Ectodermal cell (in vitro differentiated cells): ENCODE measurements around the gene ELOVL1. TPM values are rescaled to one million over a fixed set of nuclear protein-coding genes. Genes with fewer than 3 reads are reported as not detected.
"Not testable (repeated sequence)": the region's sequence is repeated elsewhere in the genome, so short reads cannot be mapped to it uniquely, and the experiment has no call there.

ENCODE experiments used
- H3K27ac ChIP-seq: 2 replicates; pipeline ENCODE4 v1.7.0; 2013; ENCODE audit warnings: mild to moderate bottlenecking, low read depth, low read length; ENCODE audit not compliant: insufficient read depth, poor library complexity, severe bottlenecking
- H3K27me3 ChIP-seq: 2 replicates; pipeline ENCODE4 v1.7.0; 2013; ENCODE audit warnings: mild to moderate bottlenecking, low read length; ENCODE audit not compliant: insufficient read depth, control insufficient read depth, poor library complexity, severe bottlenecking
- H3K36me3 ChIP-seq: one replicate; pipeline ENCODE4 v1.7.0; 2013; ENCODE audit warnings: low read length; ENCODE audit not compliant: control insufficient read depth, insufficient read depth
- H3K4me1 ChIP-seq: one replicate; pipeline ENCODE4 v1.7.0; 2013; ENCODE audit warnings: low read length; ENCODE audit not compliant: control insufficient read depth, insufficient read depth
- H3K4me3 ChIP-seq: 2 replicates; pipeline ENCODE4 v1.7.0; 2013; ENCODE audit warnings: low read depth, low read length, control low read depth; ENCODE audit not compliant: insufficient read depth
- H3K9me3 ChIP-seq: 2 replicates; pipeline ENCODE4 v1.7.0; 2013; ENCODE audit warnings: mild to moderate bottlenecking, low read length, moderate library complexity; ENCODE audit not compliant: control insufficient read depth
- WGBS, 2 experiments: methylation state at CpG; one replicate each; pipeline ENCODE4 v1.1.7; 2013; ENCODE audit warnings: missing lambda C conversion rate in 2 of 2; 5-methylcytosine and 5-hydroxymethylcytosine counted together
- polyA plus RNA-seq, 4 experiments: library from polyadenylated mRNA; stranded (reverse); fragments of 50-300 nt; gene quantifications; one replicate each; pipeline ENCODE4 v1.2.3, GENCODE V29; 2013

The ELOVL1 gene
- 25.2 TPM for polyA plus RNA-seq (2013, experiment 1 of 4)
- 23.1 TPM for polyA plus RNA-seq (2013, experiment 2 of 4)
- polyA plus RNA-seq (2013, experiment 3 of 4): 19.4 TPM
- polyA plus RNA-seq (2013, experiment 4 of 4): 22.8 TPM

GRCh38 chr1:43367904-43368645 is at the start of gene ELOVL1:
ELOVL1 (minus strand) TSS chr1:43368011; CDS start chr1:43365609, 2,402 bp downstream.
- Histone ChIP-seq H3K4me3 (peak within 1 kb of the TSS; percentile 68), H3K9me3 (no peaks in the 10 kb centered on the region), H3K27ac (peak within 1 kb of the TSS; percentile 91), H3K4me1 (peaks cover 19% of the 10 kb centered on the region), H3K36me3 (no peaks in the 10 kb centered on the region), H3K27me3 (no peaks in the 10 kb centered on the region)
- 1% methylated on average over 58 of the region's 58 CpGs for WGBS, 2 experiments

- Histone ChIP-seq H3K4me1 (no peaks in the 10 kb centered on the region), H3K27me3 (no peaks in the 10 kb centered on the region), H3K9me3 (no peaks in the 10 kb centered on the region), H3K36me3 (peaks cover 16% of the 10 kb centered on the region), H3K27ac (no peak overlapping the region), H3K4me3 (no peak overlapping the region)
- WGBS, 2 experiments: 93 to 95% methylated on average over 5 of the region's 5 CpGs
Measured at GRCh38 chr1:43415901-43416300, 48.1 kb upstream of the ELOVL1 start.

- H3K27ac ChIP-seq: no peak overlapping the region
- no peaks in the 10 kb centered on the region for H3K4me1 ChIP-seq
- no peaks in the 10 kb centered on the region for H3K27me3 ChIP-seq
- no peak overlapping the region for H3K4me3 ChIP-seq
- WGBS, 2 experiments: 86 to 87% methylated on average over 5 of the region's 5 CpGs
- no peaks in the 10 kb centered on the region for H3K9me3 ChIP-seq
- H3K36me3 ChIP-seq: peaks cover 4% of the 10 kb centered on the region
Measured at GRCh38 chr1:43414634-43415223, 46.9 kb upstream of the ELOVL1 start.

- not testable (repeated sequence) for H3K27me3 ChIP-seq, H3K4me1 ChIP-seq, H3K27ac ChIP-seq, H3K36me3 ChIP-seq, H3K4me3 ChIP-seq, H3K9me3 ChIP-seq
- WGBS, 2 experiments: 86 to 98% methylated on average over 1 of the region's 1 CpG
Measured at GRCh38 chr1:43413426-43413825, 45.6 kb upstream of the ELOVL1 start.

- H3K4me1 ChIP-seq: no peaks in the 10 kb centered on the region
- H3K9me3 ChIP-seq: no peaks in the 10 kb centered on the region
- H3K27me3 ChIP-seq: no peaks in the 10 kb centered on the region
- H3K4me3 ChIP-seq: no peak overlapping the region
- 97 to 100% methylated on average over 3 of the region's 3 CpGs for WGBS, 2 experiments
- no peak overlapping the region for H3K27ac ChIP-seq
- H3K36me3 ChIP-seq: peaks cover 4% of the 10 kb centered on the region
Measured at GRCh38 chr1:43410571-43410970, 42.8 kb upstream of the ELOVL1 start.

GRCh38 chr1:43405876-43406234 is 38.0 kb upstream of the ELOVL1 start:
- Histone ChIP-seq H3K4me1 (no peaks in the 10 kb centered on the region), H3K36me3 (peaks cover 13% of the 10 kb centered on the region), H3K27me3 (no peaks in the 10 kb centered on the region), H3K9me3 (no peaks in the 10 kb centered on the region), H3K4me3 (no peak overlapping the region), H3K27ac (no peak overlapping the region)
- 90% methylated on average over 2 of the region's 2 CpGs for WGBS, 2 experiments

- H3K27me3 ChIP-seq: no peaks in the 10 kb centered on the region
- H3K36me3 ChIP-seq: peaks cover 13% of the 10 kb centered on the region
- H3K27ac ChIP-seq: no peak overlapping the region
- WGBS, 2 experiments: 93% methylated on average over 6 of the region's 6 CpGs
- no peaks in the 10 kb centered on the region for H3K9me3 ChIP-seq
- no peaks in the 10 kb centered on the region for H3K4me1 ChIP-seq
- H3K4me3 ChIP-seq: no peak overlapping the region
Measured at GRCh38 chr1:43405219-43405875, 37.5 kb upstream of the ELOVL1 start.

- H3K4me1 ChIP-seq: no peaks in the 10 kb centered on the region
- WGBS, 2 experiments: 91% methylated on average over 6 of the region's 6 CpGs
- peaks cover 13% of the 10 kb centered on the region for H3K36me3 ChIP-seq
- H3K27me3 ChIP-seq: no peaks in the 10 kb centered on the region
- no peaks in the 10 kb centered on the region for H3K9me3 ChIP-seq
- no peak overlapping the region for H3K4me3 ChIP-seq
- no peak overlapping the region for H3K27ac ChIP-seq
Measured at GRCh38 chr1:43404353-43404752, 36.5 kb upstream of the ELOVL1 start.

- H3K27ac ChIP-seq: no peak overlapping the region
- peaks cover 13% of the 10 kb centered on the region for H3K36me3 ChIP-seq
- no peaks in the 10 kb centered on the region for H3K4me1 ChIP-seq
- H3K9me3 ChIP-seq: no peaks in the 10 kb centered on the region
- no peaks in the 10 kb centered on the region for H3K27me3 ChIP-seq
- WGBS, 2 experiments: 87 to 93% methylated on average over 6 of the region's 6 CpGs
- H3K4me3 ChIP-seq: no peak overlapping the region
Measured at GRCh38 chr1:43402089-43402865, 34.5 kb upstream of the ELOVL1 start.

- not testable (repeated sequence) for H3K4me3 ChIP-seq, H3K9me3 ChIP-seq, H3K4me1 ChIP-seq, H3K27ac ChIP-seq, H3K36me3 ChIP-seq, H3K27me3 ChIP-seq
- WGBS, 2 experiments: 95% methylated on average over 9 of the region's 9 CpGs
Measured at GRCh38 chr1:43400441-43400840, 32.6 kb upstream of the ELOVL1 start.
